ENCODE data around the gene TRABD. TPM values are rescaled to one million over a fixed set of nuclear protein-coding genes. Genes with fewer than 3 reads are reported as not detected.

Gene TRABD
- total RNA-seq, 1 donor from 2014 or later, result 40.3 TPM

DNA sequence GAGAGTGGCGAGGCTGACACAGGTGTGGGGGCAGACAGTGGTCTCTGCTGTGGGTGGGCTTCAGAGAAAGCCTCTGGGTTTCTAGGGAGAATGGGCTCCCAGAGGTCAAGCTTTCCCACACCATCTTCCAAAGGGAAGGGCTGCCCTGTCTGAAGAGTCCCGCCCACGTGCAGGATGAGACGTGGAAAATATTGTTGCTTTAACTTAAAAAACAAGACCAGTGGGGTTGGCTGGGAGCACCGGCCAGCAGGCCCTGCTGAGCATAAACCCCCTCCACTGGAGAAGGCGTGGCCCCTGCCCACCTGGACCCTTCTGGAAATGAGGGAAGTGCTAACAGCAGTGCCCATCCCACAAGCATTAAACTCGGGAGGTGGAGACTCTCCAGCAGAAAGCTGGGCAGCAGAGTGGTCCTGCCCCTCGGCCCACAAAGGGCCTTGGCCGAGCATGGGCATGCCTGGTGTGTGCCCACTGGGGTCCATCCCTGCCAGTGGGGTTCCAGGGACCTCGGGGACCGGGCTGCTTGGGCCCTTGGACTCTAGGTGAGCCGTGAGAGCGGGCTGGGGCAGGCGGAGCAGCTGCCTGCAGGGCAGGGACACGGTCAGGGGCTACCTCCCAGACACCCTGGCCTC lies 30.5 kb downstream of the TRABD start:
- TF ChIP-seq POLR2A (IDR thresholded peaks at IDR 0.05), result no peak
- no peak for TF ChIP-seq POLR2AphosphoS5 (IDR thresholded peaks at IDR 0.05; ENCODE audit: insufficient read depth in 1 of 2, low read depth in 1 of 2)
- TF ChIP-seq, protein P1, sequence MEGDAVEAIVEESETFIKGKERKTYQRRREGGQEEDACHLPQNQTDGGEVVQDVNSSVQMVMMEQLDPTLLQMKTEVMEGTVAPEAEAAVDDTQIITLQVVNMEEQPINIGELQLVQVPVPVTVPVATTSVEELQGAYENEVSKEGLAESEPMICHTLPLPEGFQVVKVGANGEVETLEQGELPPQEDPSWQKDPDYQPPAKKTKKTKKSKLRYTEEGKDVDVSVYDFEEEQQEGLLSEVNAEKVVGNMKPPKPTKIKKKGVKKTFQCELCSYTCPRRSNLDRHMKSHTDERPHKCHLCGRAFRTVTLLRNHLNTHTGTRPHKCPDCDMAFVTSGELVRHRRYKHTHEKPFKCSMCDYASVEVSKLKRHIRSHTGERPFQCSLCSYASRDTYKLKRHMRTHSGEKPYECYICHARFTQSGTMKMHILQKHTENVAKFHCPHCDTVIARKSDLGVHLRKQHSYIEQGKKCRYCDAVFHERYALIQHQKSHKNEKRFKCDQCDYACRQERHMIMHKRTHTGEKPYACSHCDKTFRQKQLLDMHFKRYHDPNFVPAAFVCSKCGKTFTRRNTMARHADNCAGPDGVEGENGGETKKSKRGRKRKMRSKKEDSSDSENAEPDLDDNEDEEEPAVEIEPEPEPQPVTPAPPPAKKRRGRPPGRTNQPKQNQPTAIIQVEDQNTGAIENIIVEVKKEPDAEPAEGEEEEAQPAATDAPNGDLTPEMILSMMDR (IDR thresholded peaks at IDR 0.05), result no peak
- Histone ChIP-seq H3K9me3 (no peaks in the 10 kb centered on the region), H3K4me1 (no peaks in the 10 kb centered on the region), H3K27me3 (no peaks in the 10 kb centered on the region), H3K27ac (no peak overlapping the region), H3K4me3 (no peak overlapping the region), H3K36me3 (peaks cover 0 to 82% of the 10 kb centered on the region in 2 donors)
- intact Hi-C loops (cut with DNase I), result no loop called here
- DNase-seq (ENCODE audit: extremely low spot score in 2 of 2), result no peak

DNA sequence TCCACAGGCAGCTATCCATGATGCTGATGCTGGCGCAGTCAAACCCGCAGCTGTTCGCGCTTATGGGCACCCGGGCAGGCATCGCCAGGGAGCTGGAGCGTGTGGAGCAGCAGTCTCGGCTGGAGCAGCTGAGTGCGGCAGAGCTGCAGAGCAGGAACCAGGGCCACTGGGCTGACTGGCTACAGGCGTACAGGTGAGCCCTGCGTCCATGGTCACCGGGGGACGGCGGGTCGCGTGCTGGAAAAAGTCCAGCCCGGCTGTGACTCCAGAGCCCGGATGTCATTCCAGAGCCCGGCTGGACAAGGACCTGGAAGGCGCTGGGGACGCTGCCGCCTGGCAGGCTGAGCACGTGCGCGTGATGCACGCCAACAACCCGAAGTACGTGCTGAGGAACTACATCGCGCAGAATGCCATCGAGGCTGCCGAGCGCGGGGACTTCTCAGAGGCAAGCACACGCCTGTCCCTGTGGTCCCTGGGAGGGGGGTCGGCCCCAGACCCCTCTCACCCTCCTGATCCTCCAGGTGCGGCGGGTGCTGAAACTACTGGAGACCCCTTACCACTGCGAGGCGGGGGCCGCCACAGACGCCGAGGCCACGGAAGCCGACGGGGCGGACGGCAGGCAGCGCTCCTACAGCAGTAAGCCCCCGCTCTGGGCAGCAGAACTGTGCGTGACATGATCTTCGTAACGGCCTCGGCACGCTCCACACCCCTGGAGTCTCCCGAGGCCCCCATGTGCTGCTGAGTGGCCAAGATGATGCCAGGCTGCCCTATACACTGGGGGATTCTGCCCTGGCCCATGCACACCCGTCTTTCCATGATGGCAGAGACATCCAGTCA lies 31.2 kb downstream of the TRABD start:
- Histone ChIP-seq H3K27ac (no peak overlapping the region), H3K9me3 (no peaks in the 10 kb centered on the region), H3K4me1 (no peaks in the 10 kb centered on the region), H3K27me3 (no peaks in the 10 kb centered on the region), H3K4me3 (no peak overlapping the region), H3K36me3 (peaks cover 0 to 83% of the 10 kb centered on the region in 2 donors)
- intact Hi-C loops (cut with DNase I), result no loop called here
- no peak for DNase-seq (ENCODE audit: extremely low spot score in 2 of 2)
- TF ChIP-seq, protein P1 (IDR thresholded peaks at IDR 0.05), result no peak
- TF ChIP-seq POLR2A (IDR thresholded peaks at IDR 0.05), result no peak
- TF ChIP-seq POLR2AphosphoS5 (IDR thresholded peaks at IDR 0.05; ENCODE audit: insufficient read depth in 1 of 2, low read depth in 1 of 2), result no peak

DNA sequence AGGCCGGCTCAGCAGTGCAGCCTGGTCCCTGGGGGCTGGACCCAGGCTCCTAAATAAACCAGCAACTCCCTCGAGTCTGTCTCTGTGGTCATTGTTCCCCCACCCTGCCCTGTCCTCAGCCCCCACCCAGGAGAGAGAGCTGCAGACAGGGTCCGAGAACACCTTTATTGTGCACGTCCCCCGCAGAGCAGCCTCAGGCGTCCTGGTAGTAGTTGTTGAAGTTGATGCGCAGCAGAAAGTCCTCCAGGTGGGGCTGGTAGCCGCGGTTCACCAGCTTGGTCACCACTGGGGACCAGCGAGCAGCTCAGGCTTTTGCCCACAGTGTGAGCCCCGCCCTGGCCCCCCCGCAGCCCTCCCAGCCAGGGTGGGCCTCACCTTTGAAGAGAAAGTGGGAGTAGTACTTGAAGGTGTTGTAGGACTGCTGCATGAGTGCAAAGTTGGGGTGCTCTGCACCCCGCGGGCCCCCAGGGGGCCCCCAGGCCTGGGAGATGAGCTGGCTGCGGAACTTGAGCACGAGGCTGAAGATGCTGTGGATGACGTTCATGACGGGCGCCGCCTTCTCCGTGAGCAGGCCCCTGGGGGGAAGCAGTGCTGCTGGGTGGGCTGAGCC lies 31.9 kb downstream of the TRABD start:
- no peaks in the 10 kb centered on the region for H3K9me3 ChIP-seq
- H3K4me3 ChIP-seq, result no peak overlapping the region
- no peak overlapping the region for H3K27ac ChIP-seq
- intact Hi-C loops (cut with DNase I), result no loop called here
- no peaks in the 10 kb centered on the region for H3K4me1 ChIP-seq
- DNase-seq (ENCODE audit: extremely low spot score in 2 of 2), result no peak
- TF ChIP-seq, protein P1 (IDR thresholded peaks at IDR 0.05), result no peak
- TF ChIP-seq POLR2A (IDR thresholded peaks at IDR 0.05) (no peak), POLR2AphosphoS5 (IDR thresholded peaks at IDR 0.05; ENCODE audit: insufficient read depth in 1 of 2, low read depth in 1 of 2) (no peak)
- no peaks in the 10 kb centered on the region for H3K27me3 ChIP-seq
- H3K36me3 ChIP-seq, result peaks cover 0 to 83% of the 10 kb centered on the region in 2 donors

DNA sequence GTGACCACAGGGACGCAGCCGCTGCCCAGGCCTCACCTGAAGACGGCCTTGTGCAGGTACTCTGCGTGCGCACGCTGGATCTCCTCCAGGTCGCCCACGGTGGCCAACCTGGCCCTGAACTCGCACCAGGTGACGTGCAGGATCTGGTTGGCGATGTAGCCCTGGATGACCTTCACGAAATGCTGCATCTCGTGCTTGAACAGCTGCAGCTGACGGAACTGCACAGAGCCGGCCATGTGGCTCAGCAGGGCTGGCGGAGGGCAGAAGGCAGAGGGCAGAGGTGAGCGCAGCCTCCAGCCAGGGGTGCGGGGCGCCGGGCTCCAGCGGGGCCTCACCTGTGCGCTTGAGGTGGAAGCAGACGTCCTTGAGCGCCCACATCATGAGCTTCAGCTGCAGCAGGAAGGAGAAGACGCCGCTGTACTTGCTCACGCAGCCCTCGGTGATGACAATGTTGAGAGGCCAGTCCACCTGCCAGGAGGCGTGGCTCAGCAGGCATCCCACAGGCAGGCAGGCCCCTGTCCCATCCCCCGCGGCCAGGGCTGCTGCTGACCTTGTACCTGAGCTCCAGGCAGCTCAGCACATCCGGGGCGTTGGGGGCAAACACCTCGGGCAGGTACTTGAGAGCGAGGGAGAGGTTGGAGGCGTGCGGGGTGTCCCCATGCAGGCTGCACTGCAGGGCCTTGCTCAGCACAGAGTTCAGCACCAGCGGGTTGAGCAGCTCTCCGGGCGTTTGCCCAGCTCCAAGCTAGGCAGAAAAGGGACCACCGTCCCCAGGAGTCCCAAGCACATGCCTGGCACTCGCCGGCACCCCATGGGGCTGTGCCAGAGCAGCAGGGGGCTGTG lies 32.7 kb downstream of the TRABD start:
- intact Hi-C loops (cut with DNase I), result no loop called here

More for the DNA sequence above, 32.7 kb downstream of the TRABD start:
- Histone ChIP-seq H3K4me3 (no peak overlapping the region), H3K36me3 (peaks cover 0 to 81% of the 10 kb centered on the region in 2 donors), H3K27me3 (no peaks in the 10 kb centered on the region), H3K9me3 (no peaks in the 10 kb centered on the region), H3K27ac (no peak overlapping the region), H3K4me1 (no peaks in the 10 kb centered on the region)
- DNase-seq (ENCODE audit: extremely low spot score in 2 of 2), result no peak
- no peak for TF ChIP-seq POLR2AphosphoS5 (IDR thresholded peaks at IDR 0.05; ENCODE audit: insufficient read depth in 1 of 2, low read depth in 1 of 2)
- TF ChIP-seq POLR2A (IDR thresholded peaks at IDR 0.05), result no peak

Measured in vagina (tissue), 2 donors.